H1 (cell line): ENCODE results near the gene TMTC4. TPM values are rescaled to one million over a fixed set of nuclear protein-coding genes. Genes with fewer than 3 reads are reported as not detected.

ENCODE experiments used
- SP4 ChIP-seq: IDR thresholded peaks from 2 replicates; pipeline ENCODE4 v1.6.1; 2012; ENCODE audit warnings: low read length, inconsistent platforms
- polyA plus RNA-seq, 7 experiments: library from polyadenylated mRNA; depleted of rRNA in 3 of 7; stranded (reverse) in 5 of 7; unstranded in 2 of 7; fragments of >200 nt in 5 of 7; fragments of 200-250 nt in 2 of 7; gene quantifications; 1 replicate in 5 of 7; 2 replicates in 1 of 7; 4 replicates in 1 of 7; pipeline versions ENCODE4 v1.2.1 to v1.2.3, GENCODE V29; 2011 to 2013; ENCODE audit warnings: missing spikeins in 2 of 7, mixed read lengths in 2 of 7
- total RNA-seq: library from RNA; stranded (reverse); fragmentation: NEBNext Ultra II Directional; extraction: Animal tissue kit (Norgen Biotek cat#: 25700); gene quantifications from 2 replicates; pipeline ENCODE4 v1.2.1, GENCODE V29; 2021
- TF ChIP-seq, protein P1 (sequence below), 3 experiments: IDR thresholded peaks; 1 replicate in 2 of 3; 2 replicates in 1 of 3; pipeline versions ENCODE4 v1.5.1 to v1.6.1; 2011; ENCODE audit warnings: low read length in 3 of 3, mild to moderate bottlenecking in 3 of 3, inconsistent platforms in 2 of 3, low read depth in 1 of 3, moderate library complexity in 1 of 3; ENCODE audit not compliant: insufficient read depth in 1 of 3; ENCODE audit errors: control extremely low read depth in 1 of 3

Gene TMTC4
- total and polyA plus RNA-seq, 2 of the 8 experiments (the other 6 are each of a cell fraction or from before 2014, with no cell fraction given) = 26.3 to 42.6 TPM

DNA sequence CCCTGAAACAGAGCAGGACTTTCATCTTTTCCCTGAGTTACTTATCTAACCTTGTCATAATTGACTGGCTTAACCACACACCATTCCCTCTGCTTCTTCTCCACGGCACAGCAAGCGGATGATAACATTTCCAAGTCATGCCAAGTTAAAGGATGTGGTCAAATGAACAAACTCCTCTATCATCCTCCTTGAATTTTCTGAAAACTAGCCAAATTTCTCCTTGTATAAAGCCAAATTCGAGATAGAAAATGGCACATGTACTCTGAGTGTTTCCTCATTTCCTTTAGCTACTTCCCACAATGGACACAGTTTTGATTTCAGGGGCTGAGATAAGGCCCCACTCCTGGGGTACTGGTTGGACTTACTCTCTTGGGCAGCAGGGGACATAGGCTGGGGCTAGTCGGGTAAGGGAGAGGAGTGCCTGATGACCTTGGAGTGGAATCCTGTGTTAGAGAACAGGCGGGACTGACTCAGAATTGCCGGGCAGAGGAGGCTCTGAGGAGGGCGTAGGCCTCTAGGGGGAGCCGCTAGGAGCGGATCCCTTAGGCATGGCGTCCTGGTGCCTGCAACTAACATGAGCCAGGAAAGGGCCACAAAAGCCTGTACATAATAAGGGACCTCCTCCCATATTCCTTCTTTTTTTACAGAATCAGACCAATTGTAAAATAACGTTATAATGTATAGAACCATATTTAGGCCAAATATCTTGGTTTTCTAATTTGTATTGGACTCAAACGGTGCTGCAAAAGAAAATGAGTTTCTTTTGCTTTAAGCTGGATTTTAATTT, 20.3 kb upstream of the TMTC4 start (continued):
- TF ChIP-seq, protein P1, sequence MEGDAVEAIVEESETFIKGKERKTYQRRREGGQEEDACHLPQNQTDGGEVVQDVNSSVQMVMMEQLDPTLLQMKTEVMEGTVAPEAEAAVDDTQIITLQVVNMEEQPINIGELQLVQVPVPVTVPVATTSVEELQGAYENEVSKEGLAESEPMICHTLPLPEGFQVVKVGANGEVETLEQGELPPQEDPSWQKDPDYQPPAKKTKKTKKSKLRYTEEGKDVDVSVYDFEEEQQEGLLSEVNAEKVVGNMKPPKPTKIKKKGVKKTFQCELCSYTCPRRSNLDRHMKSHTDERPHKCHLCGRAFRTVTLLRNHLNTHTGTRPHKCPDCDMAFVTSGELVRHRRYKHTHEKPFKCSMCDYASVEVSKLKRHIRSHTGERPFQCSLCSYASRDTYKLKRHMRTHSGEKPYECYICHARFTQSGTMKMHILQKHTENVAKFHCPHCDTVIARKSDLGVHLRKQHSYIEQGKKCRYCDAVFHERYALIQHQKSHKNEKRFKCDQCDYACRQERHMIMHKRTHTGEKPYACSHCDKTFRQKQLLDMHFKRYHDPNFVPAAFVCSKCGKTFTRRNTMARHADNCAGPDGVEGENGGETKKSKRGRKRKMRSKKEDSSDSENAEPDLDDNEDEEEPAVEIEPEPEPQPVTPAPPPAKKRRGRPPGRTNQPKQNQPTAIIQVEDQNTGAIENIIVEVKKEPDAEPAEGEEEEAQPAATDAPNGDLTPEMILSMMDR (IDR thresholded peaks at IDR 0.05; ENCODE audit: control extremely low read depth in 1 of 3, insufficient read depth in 1 of 3, low read depth in 1 of 3, low read length in 3 of 3) = peak; percentile 72 to 86 (median 84)
- no peak for TF ChIP-seq SP4
- TF ChIP-seq, all 59 proteins: peak for 6
